Measurements from ENCODE around the gene PAPLN.

Gene PAPLN

DNA sequence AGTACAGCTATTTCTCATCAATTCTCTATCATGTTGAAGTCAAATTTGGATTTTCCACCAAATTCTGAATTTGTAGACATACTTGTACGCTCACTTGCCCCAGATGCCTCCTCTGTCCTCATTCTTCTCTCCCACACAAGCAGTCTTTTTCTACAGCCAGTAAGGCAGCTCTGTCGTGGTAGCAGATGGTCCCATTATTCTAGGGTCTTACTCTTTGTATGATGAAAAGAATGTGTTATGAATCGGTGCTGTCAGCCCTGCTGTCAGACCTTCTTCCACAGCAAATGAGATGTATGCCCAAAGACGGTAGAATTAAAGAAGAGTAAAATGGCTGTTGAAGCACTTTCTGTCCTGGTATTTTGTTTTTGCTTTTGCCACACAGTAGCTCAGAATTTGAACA, 17.2 kb upstream of the PAPLN start:
- no peak overlapping the region for H3K4me3 ChIP-seq (ENCODE audit: low read depth, low read length)
- no peak for TF ChIP-seq CTCF (conservative IDR thresholded peaks at IDR 0.05; ENCODE audit: low read depth, low read length)
- no peak for DNase-seq (ENCODE audit: low read depth)

DNA sequence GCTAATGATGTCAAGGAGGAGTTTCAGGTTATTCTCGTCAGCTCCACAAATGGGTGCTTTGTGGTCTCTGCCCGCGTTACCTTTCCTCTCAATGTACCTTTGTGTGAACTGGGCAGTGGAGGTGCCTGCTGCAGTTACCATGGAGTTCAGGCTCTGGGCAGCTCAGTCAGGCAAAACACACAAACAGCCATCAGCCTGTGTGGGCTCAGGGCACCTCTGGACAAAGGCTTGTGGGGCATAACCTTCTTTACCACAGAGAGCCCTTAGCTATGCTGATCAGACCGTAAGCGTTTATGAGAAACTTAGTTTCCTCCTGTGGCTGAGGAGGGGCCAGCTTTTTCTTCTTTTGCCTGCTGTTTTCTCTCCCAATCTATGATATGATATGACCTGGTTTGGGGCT, 16.7 kb upstream of the PAPLN start:
- no peak for TF ChIP-seq CTCF (conservative IDR thresholded peaks at IDR 0.05; ENCODE audit: low read depth, low read length)
- DNase-seq (ENCODE audit: low read depth) = no peak
- H3K4me3 ChIP-seq (ENCODE audit: low read depth, low read length) = no peak overlapping the region

- H3K4me3 ChIP-seq (ENCODE audit: low read depth, low read length) = no peak overlapping the region
- no peak for TF ChIP-seq CTCF (conservative IDR thresholded peaks at IDR 0.05; ENCODE audit: low read depth, low read length)
- DNase-seq (ENCODE audit: low read depth) = peak; percentile 46
Observed at GRCh38 chr14:73221945-73222344, 15.4 kb upstream of the PAPLN start.

DNA sequence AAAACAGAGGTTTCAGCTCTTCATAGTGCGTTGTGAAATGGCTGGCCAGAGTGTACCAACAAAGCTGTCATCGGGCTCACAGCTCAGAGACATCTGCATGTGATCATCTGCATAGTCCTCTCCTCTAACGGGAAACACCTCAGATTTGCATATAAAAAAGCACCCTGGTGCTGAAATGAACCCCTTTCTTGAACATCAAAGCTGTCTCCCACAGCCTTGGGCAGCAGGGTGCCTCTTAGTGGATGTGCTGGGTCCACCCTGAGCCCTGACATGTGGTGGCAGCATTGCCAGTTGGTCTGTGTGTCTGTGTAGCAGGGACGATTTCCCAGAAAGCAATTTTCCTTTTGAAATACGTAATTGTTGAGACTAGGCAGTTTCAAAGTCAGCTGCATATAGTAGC, 14.3 kb upstream of the PAPLN start:
- DNase-seq (ENCODE audit: low read depth) = peak; percentile 76
- no peak for TF ChIP-seq CTCF (conservative IDR thresholded peaks at IDR 0.05; ENCODE audit: low read depth, low read length)

GRCh38 chr14:73225496-73225895, 11.8 kb upstream of the PAPLN start:
- TF ChIP-seq CTCF (conservative IDR thresholded peaks at IDR 0.05; ENCODE audit: low read depth, low read length) = no peak
- no peak overlapping the region for H3K4me3 ChIP-seq (ENCODE audit: low read depth, low read length)
- no peak for DNase-seq (ENCODE audit: low read depth)

More for the DNA sequence above, 14.3 kb upstream of the PAPLN start:
- no peak overlapping the region for H3K4me3 ChIP-seq (ENCODE audit: low read depth, low read length)

GRCh38 chr14:73227812-73228781, 9.2 kb upstream of the PAPLN start:
- no peak for TF ChIP-seq CTCF (conservative IDR thresholded peaks at IDR 0.05; ENCODE audit: low read depth, low read length)
- peak; percentile 97 for DNase-seq (ENCODE audit: low read depth)
- peak overlapping the region; percentile 30 for H3K4me3 ChIP-seq (ENCODE audit: low read depth, low read length)

DNA sequence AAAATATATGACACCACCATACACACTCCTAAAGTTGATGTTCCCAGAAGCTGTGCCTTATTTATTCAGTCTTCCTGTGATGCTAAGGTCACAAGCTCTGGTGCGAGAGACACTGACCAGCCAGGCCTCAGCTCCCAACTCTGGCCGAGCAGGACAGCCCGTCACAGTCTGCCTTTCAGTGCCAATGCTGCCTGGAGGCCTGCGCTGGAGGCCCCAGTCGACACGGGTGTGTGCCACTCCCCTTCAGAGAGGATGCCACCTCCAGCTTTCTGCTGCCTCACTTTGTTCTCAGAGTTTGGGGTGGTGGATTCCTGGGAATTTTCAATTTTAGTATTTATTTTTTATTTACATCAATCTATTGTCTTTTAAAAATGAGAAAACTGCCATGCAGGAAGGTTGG, 7.3 kb upstream of the PAPLN start:
- H3K4me3 ChIP-seq (ENCODE audit: low read depth, low read length) = no peak overlapping the region
- TF ChIP-seq CTCF (conservative IDR thresholded peaks at IDR 0.05; ENCODE audit: low read depth, low read length) = no peak
- no peak for DNase-seq (ENCODE audit: low read depth)
